Parathyroid adenoma (tissue), 2 donors: ENCODE results near the gene SDE2.

Experiments
- H2AFZ ChIP-seq: fragments of 300-600 bp; sonication (generic); one replicate; pipeline ENCODE4 v1.7.0; 2017; ENCODE audit warnings: antibody characterized with exemption, mild to moderate bottlenecking
- H3K27ac ChIP-seq: fragments of 300-600 bp; sonication (generic); one replicate; pipeline ENCODE4 v1.7.0; 2017
- H3K27me3 ChIP-seq: fragments of 300-600 bp; sonication (generic); one replicate; pipeline ENCODE4 v1.7.0; 2017; ENCODE audit warnings: low read length; ENCODE audit not compliant: control insufficient read depth, insufficient read depth
- H3K36me3 ChIP-seq: fragments of 300-600 bp; sonication (generic); one replicate; pipeline ENCODE4 v1.7.0; 2017; ENCODE audit warnings: low read length; ENCODE audit not compliant: control insufficient read depth, insufficient read depth
- H3K4me1 ChIP-seq: fragments of 300-600 bp; sonication (generic); one replicate; pipeline ENCODE4 v1.7.0; 2017; ENCODE audit warnings: control low read depth
- H3K4me2 ChIP-seq: fragments of 300-600 bp; sonication (generic); one replicate; pipeline ENCODE4 v1.7.0; 2017; ENCODE audit warnings: low read length
- H3K4me3 ChIP-seq: fragments of 300-600 bp; sonication (generic); one replicate; pipeline ENCODE4 v1.7.0; 2017; ENCODE audit warnings: low read depth, low read length
- H3K79me2 ChIP-seq: fragments of 300-600 bp; sonication (generic); one replicate; pipeline ENCODE4 v1.7.0; 2017; ENCODE audit warnings: control low read depth
- H3K9ac ChIP-seq: fragments of 300-600 bp; sonication (generic); one replicate; pipeline ENCODE4 v1.7.0; 2017; ENCODE audit warnings: mild to moderate bottlenecking
- H3K9me3 ChIP-seq: fragments of 300-600 bp; sonication (generic); one replicate; pipeline ENCODE4 v1.7.0; 2017; ENCODE audit warnings: low read length; ENCODE audit not compliant: control insufficient read depth
- TF ChIP-seq, protein P1 (sequence below): fragments of 300-600 bp; sonication (generic); IDR thresholded peaks from one replicate; pipeline ENCODE4 v1.7.0; 2017; ENCODE audit warnings: antibody characterized with exemption, mild to moderate bottlenecking
- donor health status: primary hyperparathyroidism.

The SDE2 gene

DNA sequence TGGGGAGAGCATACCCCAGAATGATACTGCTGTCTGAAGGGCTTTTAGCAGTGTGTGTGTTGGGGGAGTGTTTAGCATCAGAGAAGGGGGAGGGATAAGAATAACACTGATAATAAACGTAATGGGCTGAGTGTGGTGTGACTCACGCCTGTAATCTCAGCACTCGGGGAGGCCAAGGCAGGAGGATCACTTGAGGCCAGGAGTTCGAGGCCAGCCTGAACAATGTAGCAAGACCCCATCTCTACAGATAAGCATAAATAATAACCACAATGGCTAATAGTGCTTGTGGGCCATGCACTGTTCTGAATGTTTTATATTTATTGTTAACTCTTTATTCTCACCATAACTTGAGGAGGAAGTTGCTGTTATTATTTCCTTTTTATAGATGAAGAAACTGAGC, 55.6 kb downstream of the SDE2 start:
- Histone ChIP-seq H3K79me2 (no peaks in the 10 kb centered on the region), H3K36me3 (no peaks in the 10 kb centered on the region), H3K9me3 (no peaks in the 10 kb centered on the region), H3K4me3 (no peak overlapping the region), H3K4me1 (no peaks in the 10 kb centered on the region), H3K9ac (no peak overlapping the region), H3K27me3 (no peaks in the 10 kb centered on the region), H3K27ac (no peak overlapping the region), H3K4me2 (no peak overlapping the region), H2AFZ (no peak overlapping the region)
- TF ChIP-seq, protein P1, sequence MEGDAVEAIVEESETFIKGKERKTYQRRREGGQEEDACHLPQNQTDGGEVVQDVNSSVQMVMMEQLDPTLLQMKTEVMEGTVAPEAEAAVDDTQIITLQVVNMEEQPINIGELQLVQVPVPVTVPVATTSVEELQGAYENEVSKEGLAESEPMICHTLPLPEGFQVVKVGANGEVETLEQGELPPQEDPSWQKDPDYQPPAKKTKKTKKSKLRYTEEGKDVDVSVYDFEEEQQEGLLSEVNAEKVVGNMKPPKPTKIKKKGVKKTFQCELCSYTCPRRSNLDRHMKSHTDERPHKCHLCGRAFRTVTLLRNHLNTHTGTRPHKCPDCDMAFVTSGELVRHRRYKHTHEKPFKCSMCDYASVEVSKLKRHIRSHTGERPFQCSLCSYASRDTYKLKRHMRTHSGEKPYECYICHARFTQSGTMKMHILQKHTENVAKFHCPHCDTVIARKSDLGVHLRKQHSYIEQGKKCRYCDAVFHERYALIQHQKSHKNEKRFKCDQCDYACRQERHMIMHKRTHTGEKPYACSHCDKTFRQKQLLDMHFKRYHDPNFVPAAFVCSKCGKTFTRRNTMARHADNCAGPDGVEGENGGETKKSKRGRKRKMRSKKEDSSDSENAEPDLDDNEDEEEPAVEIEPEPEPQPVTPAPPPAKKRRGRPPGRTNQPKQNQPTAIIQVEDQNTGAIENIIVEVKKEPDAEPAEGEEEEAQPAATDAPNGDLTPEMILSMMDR: no peak

DNA sequence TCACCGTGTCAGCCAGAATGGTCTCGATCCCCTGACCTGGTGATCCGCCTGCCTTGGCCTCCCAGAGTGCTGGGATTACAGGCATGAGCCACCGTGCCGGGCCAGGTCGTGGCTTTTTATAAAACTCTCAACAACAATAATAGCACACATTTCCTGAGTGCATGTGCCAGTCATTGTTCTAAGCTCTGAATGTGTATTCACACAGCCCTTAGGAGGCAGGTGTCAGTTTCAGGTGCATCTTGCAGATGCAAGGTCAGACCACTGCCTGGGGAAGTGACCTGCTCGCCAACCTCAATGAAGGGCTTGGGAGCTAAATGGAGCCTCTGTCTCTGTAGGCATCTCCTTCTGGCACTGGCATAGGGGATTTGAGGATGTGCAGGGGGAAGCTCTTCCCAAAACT, 56.6 kb downstream of the SDE2 start:
- H3K36me3 ChIP-seq: no peaks in the 10 kb centered on the region
- TF ChIP-seq, protein P1: no peak

DNA sequence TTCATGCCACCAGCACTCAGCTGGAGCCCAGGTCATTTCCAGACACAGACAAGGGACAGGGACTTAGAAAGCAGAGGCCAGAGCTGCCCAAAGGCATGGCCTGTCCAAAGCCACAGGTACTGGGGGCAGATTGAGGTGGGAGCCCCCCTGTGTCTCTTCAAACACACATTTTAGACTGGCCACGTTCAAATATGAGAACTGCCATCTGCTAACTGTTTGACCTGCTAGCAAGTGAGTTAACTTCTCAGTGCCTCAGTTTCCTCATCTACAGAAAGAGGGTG, 57.3 kb downstream of the SDE2 start:
- H3K79me2 ChIP-seq: no peaks in the 10 kb centered on the region
- H2AFZ ChIP-seq: no peak overlapping the region
- H3K4me1 ChIP-seq: no peaks in the 10 kb centered on the region
- H3K9me3 ChIP-seq: no peaks in the 10 kb centered on the region
- H3K36me3 ChIP-seq: no peaks in the 10 kb centered on the region
- no peak overlapping the region for H3K4me2 ChIP-seq
- H3K9ac ChIP-seq: no peak overlapping the region
- TF ChIP-seq, protein P1: no peak
- H3K27ac ChIP-seq: no peak overlapping the region
- H3K27me3 ChIP-seq: no peaks in the 10 kb centered on the region
- H3K4me3 ChIP-seq: no peak overlapping the region

More for the DNA sequence above, 56.6 kb downstream of the SDE2 start:
- no peak overlapping the region for H3K27ac ChIP-seq
- H2AFZ ChIP-seq: no peak overlapping the region
- no peaks in the 10 kb centered on the region for H3K4me1 ChIP-seq
- no peak overlapping the region for H3K9ac ChIP-seq
- no peak overlapping the region for H3K4me2 ChIP-seq
- no peaks in the 10 kb centered on the region for H3K79me2 ChIP-seq
- H3K27me3 ChIP-seq: no peaks in the 10 kb centered on the region
- H3K4me3 ChIP-seq: no peak overlapping the region
- no peaks in the 10 kb centered on the region for H3K9me3 ChIP-seq

DNA sequence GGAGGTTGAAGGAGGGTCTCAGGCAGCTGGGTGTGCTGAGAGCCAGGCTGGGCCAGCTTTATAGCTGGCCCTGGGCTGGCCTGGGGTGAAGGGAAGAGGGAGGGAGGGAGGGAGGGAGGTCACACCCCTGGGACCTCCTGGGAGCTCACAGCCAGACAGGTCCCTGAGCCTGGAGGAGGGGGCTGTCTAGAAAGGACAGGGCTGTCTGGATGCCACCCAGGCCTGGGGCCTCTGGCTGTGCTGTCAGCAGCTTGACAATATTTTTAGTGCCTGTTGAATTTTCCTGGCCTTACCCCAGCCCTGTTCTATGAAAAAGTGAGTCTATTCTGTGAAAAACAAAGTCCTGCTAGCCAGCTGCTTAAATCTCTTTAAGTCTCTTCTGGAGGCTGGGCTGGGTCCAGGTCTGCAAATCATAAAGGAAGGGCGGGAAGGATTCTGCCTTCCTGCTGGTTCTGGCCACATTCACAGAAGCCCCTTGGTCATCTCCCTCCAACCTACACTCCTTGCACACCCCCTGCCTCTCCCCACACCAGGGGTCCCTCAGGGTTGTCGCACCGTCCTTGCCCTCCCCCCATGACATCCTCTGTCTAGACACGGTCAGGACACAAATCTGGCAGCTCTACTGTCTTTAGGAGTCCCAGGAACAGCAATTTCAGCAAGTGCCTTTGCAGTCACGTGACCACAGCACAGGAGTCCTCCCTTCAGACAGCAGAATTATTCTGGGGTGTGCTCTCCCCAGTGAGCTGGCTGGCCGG, 57.8 kb downstream of the SDE2 start, which contains the start of gene LEFTY2:
Gene LEFTY2 (minus strand): TSS at position 34 of the 755 bp plus-strand sequence. CDS start 80 bp downstream, outside the sequence.
- TF ChIP-seq, protein P1: no peak
- no peaks in the 10 kb centered on the region for H3K9me3 ChIP-seq
- no peaks in the 10 kb centered on the region for H3K4me1 ChIP-seq
- no peak within 1 kb of the TSS for H3K4me3 ChIP-seq
- no peaks in the 10 kb centered on the region for H3K36me3 ChIP-seq
- no peak within 1 kb of the TSS for H3K9ac ChIP-seq
- H2AFZ ChIP-seq: no peak within 1 kb of the TSS
- no peaks in the 10 kb centered on the region for H3K79me2 ChIP-seq
- H3K27ac ChIP-seq: no peak within 1 kb of the TSS
- no peaks in the 10 kb centered on the region for H3K27me3 ChIP-seq
- no peak within 1 kb of the TSS for H3K4me2 ChIP-seq
